Ascending aorta (tissue), 2 donors: Measurements from ENCODE around the gene SFSWAP. TPM values are rescaled to one million over a fixed set of nuclear protein-coding genes. Genes with fewer than 3 reads are reported as not detected.

Experiments
- DNase-seq, 2 donors: peaks; one replicate each; pipeline ENCODE4 v3.0.0-alpha.2; 2019; ENCODE audit warnings: low spot score in 2 of 2
- H3K27ac ChIP-seq, 2 donors: fragments of 200-600 bp; sonication (generic); one replicate each; pipeline ENCODE4 v1.5.1; 2016 to 2017; ENCODE audit warnings: mild to moderate bottlenecking in 1 of 2
- H3K27me3 ChIP-seq: fragments of 200-600 bp; sonication (generic); one replicate; pipeline ENCODE4 v1.5.1; 2017
- H3K36me3 ChIP-seq, 2 donors: fragments of 200-600 bp; sonication (generic); one replicate each; pipeline ENCODE4 v1.5.1; 2016
- H3K4me1 ChIP-seq, 2 donors: fragments of 200-600 bp; sonication (generic); one replicate each; pipeline ENCODE4 v1.5.1; 2016 to 2017; ENCODE audit warnings: mild to moderate bottlenecking in 1 of 2
- H3K4me3 ChIP-seq, 2 donors: fragments of 200-600 bp; sonication (generic); one replicate each; pipeline ENCODE4 v1.5.1; 2016 to 2017; ENCODE audit warnings: mild to moderate bottlenecking in 1 of 2
- H3K9me3 ChIP-seq, 2 donors: fragments of 200-600 bp; sonication (generic); one replicate each; pipeline ENCODE4 v1.5.1; 2016
- CTCF ChIP-seq, 3 experiments: fragments of 200-600 bp in 2 of 3; fragments of 450-650 bp in 1 of 3; sonication (generic) in 2 of 3; IDR thresholded peaks; one replicate each; pipeline ENCODE4 v1.5.1; 2016 to 2019; ENCODE audit warnings: antibody characterized with exemption in 3 of 3, mild to moderate bottlenecking in 1 of 3, moderate library complexity in 1 of 3
- intact Hi-C: fragments of 100-400 bp; cut with DNase I; formaldehyde crosslinking; loops from one replicate; pipeline ENCODE4 v1.15.1; 2023
- total RNA-seq: library from RNA; depleted of rRNA; stranded (reverse); fragments of >200 nt; gene quantifications from one replicate; pipeline ENCODE4 v1.1.0, GENCODE V29; 2016

Gene SFSWAP
- total RNA-seq, 1 donor from 2014 or later: 15.8 TPM

- no peak for DNase-seq
- intact Hi-C loops: no loop called here
- no peak for TF ChIP-seq CTCF (IDR thresholded peaks at IDR 0.05)
- Histone ChIP-seq H3K4me3 (no peak overlapping the region), H3K36me3 (peaks cover 54 to 92% of the 10 kb centered on the region in 2 donors), H3K27ac (no peak overlapping the region), H3K9me3 (no peaks in the 10 kb centered on the region), H3K27me3 (no peaks in the 10 kb centered on the region), H3K4me1 (no peaks in the 10 kb centered on the region)
Observed at GRCh38 chr12:131720241-131720640, 9.4 kb downstream of the SFSWAP start.

- Histone ChIP-seq H3K9me3 (no peaks in the 10 kb centered on the region), H3K4me1 (no peaks in the 10 kb centered on the region), H3K27ac (no peak overlapping the region), H3K36me3 (peaks cover 55 to 92% of the 10 kb centered on the region in 2 donors), H3K4me3 (no peak overlapping the region), H3K27me3 (no peaks in the 10 kb centered on the region)
- no peak for TF ChIP-seq CTCF (IDR thresholded peaks at IDR 0.05)
- intact Hi-C loops: no loop called here
- no peak for DNase-seq
Observed at GRCh38 chr12:131720921-131721320, 10.0 kb downstream of the SFSWAP start.

- intact Hi-C loops: no loop called here
- TF ChIP-seq CTCF (IDR thresholded peaks at IDR 0.05): no peak
- no peaks in the 10 kb centered on the region for H3K4me1 ChIP-seq
- H3K27me3 ChIP-seq: no peaks in the 10 kb centered on the region
- no peak overlapping the region for H3K4me3 ChIP-seq
- H3K27ac ChIP-seq: no peak overlapping the region
- peaks cover 55 to 92% of the 10 kb centered on the region in 2 donors for H3K36me3 ChIP-seq
- no peaks in the 10 kb centered on the region for H3K9me3 ChIP-seq
- no peak for DNase-seq
Observed at GRCh38 chr12:131721548-131721947, 10.7 kb downstream of the SFSWAP start.

GRCh38 chr12:131723532-131723931, 12.6 kb downstream of the SFSWAP start:
- no peak for TF ChIP-seq CTCF (IDR thresholded peaks at IDR 0.05)
- intact Hi-C loops: no loop called here
- no peak for DNase-seq
- Histone ChIP-seq H3K27ac (no peak overlapping the region), H3K36me3 (peaks cover 65 to 92% of the 10 kb centered on the region in 2 donors), H3K4me3 (no peak overlapping the region), H3K4me1 (no peaks in the 10 kb centered on the region), H3K27me3 (no peaks in the 10 kb centered on the region), H3K9me3 (no peaks in the 10 kb centered on the region)

- Histone ChIP-seq H3K9me3 (no peaks in the 10 kb centered on the region), H3K4me1 (no peaks in the 10 kb centered on the region), H3K36me3 (peaks cover 67 to 92% of the 10 kb centered on the region in 2 donors), H3K4me3 (no peak overlapping the region), H3K27me3 (no peaks in the 10 kb centered on the region), H3K27ac (no peak overlapping the region)
- no peak for TF ChIP-seq CTCF (IDR thresholded peaks at IDR 0.05)
- no peak for DNase-seq
- intact Hi-C loops: no loop called here
Observed at GRCh38 chr12:131724534-131724933, 13.6 kb downstream of the SFSWAP start.

GRCh38 chr12:131725503-131725902, 14.6 kb downstream of the SFSWAP start:
- intact Hi-C loops: no loop called here
- Histone ChIP-seq H3K27ac (no peak overlapping the region), H3K27me3 (no peaks in the 10 kb centered on the region), H3K4me1 (no peaks in the 10 kb centered on the region), H3K4me3 (no peak overlapping the region), H3K36me3 (peaks cover 65 to 92% of the 10 kb centered on the region in 2 donors), H3K9me3 (no peaks in the 10 kb centered on the region)
- no peak for TF ChIP-seq CTCF (IDR thresholded peaks at IDR 0.05)
- DNase-seq: no peak
